ENCODE data around the gene CHRND. TPM values are rescaled to one million over a fixed set of nuclear protein-coding genes. Genes with fewer than 3 reads are reported as not detected.

Gene CHRND
- total and polyA plus RNA-seq, 2 donors from 2014 or later, result not detected

GRCh38 chr2:232490221-232491138 lies 35.5 kb upstream of the CHRND start:
- Histone ChIP-seq H3K4me1 (ENCODE audit: control insufficient read depth in 2 of 3, insufficient read depth in 2 of 3, low read depth in 1 of 3, low read length in 3 of 3) (no peaks in the 10 kb centered on the region), H3K27ac (ENCODE audit: low read depth in 2 of 2, low read length in 2 of 2) (no peak overlapping the region), H3K9ac (ENCODE audit: low read length in 3 of 3) (no peak overlapping the region), H3K27me3 (ENCODE audit: control insufficient read depth, insufficient read depth, low read length) (peaks cover 5% of the 10 kb centered on the region), H3K9me3 (ENCODE audit: control insufficient read depth in 2 of 3, insufficient read depth in 1 of 3, low read length in 3 of 3) (no peaks in the 10 kb centered on the region), H3K4me3 (ENCODE audit: low read length in 3 of 3) (no peak overlapping the region), H3K36me3 (ENCODE audit: control insufficient read depth in 2 of 3, insufficient read depth in 3 of 3, low read length in 3 of 3) (no peaks in the 10 kb centered on the region)
- intact Hi-C loops (cut with DNase I), result no loop called here
- FAIRE-seq (no peak), DNase-seq (peak in 2 of 5 donors; percentile 47 to 67)
- no peak for TF ChIP-seq CTCF (IDR thresholded peaks at IDR 0.05; ENCODE audit: borderline replicate concordance, extremely low read depth, insufficient read depth)

GRCh38 chr2:232491139-232491780 lies 34.7 kb upstream of the CHRND start:
- Histone ChIP-seq H3K27me3 (ENCODE audit: control insufficient read depth, insufficient read depth, low read length) (peaks cover 5% of the 10 kb centered on the region), H3K9ac (ENCODE audit: low read length in 3 of 3) (no peak overlapping the region)

GRCh38 chr2:232492236-232492848 lies 33.6 kb upstream of the CHRND start:
- Histone ChIP-seq H3K9me3 (ENCODE audit: control insufficient read depth in 2 of 3, insufficient read depth in 1 of 3, low read length in 3 of 3) (no peaks in the 10 kb centered on the region), H3K4me1 (ENCODE audit: control insufficient read depth in 2 of 3, insufficient read depth in 2 of 3, low read depth in 1 of 3, low read length in 3 of 3) (no peaks in the 10 kb centered on the region), H3K36me3 (ENCODE audit: control insufficient read depth in 2 of 3, insufficient read depth in 3 of 3, low read length in 3 of 3) (no peaks in the 10 kb centered on the region), H3K9ac (ENCODE audit: low read length in 3 of 3) (no peak overlapping the region), H3K4me3 (ENCODE audit: low read length in 3 of 3) (no peak overlapping the region), H3K27ac (ENCODE audit: low read depth in 2 of 2, low read length in 2 of 2) (no peak overlapping the region), H3K27me3 (ENCODE audit: control insufficient read depth, insufficient read depth, low read length) (no peaks in the 10 kb centered on the region)
- FAIRE-seq (no peak), DNase-seq (peak in 2 of 5 donors; percentile 26 to 33)
- intact Hi-C loops (cut with DNase I), result no loop called here
- no peak for TF ChIP-seq CTCF (IDR thresholded peaks at IDR 0.05; ENCODE audit: borderline replicate concordance, extremely low read depth, insufficient read depth)

More at GRCh38 chr2:232491139-232491780, 34.7 kb upstream of the CHRND start:
- Histone ChIP-seq H3K4me1 (ENCODE audit: control insufficient read depth in 2 of 3, insufficient read depth in 2 of 3, low read depth in 1 of 3, low read length in 3 of 3) (no peaks in the 10 kb centered on the region), H3K9me3 (ENCODE audit: control insufficient read depth in 2 of 3, insufficient read depth in 1 of 3, low read length in 3 of 3) (no peaks in the 10 kb centered on the region), H3K36me3 (ENCODE audit: control insufficient read depth in 2 of 3, insufficient read depth in 3 of 3, low read length in 3 of 3) (no peaks in the 10 kb centered on the region), H3K4me3 (ENCODE audit: low read length in 3 of 3) (no peak overlapping the region), H3K27ac (ENCODE audit: low read depth in 2 of 2, low read length in 2 of 2) (no peak overlapping the region)
- TF ChIP-seq CTCF (IDR thresholded peaks at IDR 0.05; ENCODE audit: borderline replicate concordance, extremely low read depth, insufficient read depth), result no peak
- DNase-seq (peak in 2 of 5 donors; percentile 14 to 28), FAIRE-seq (no peak)
- intact Hi-C loops (cut with DNase I), result no loop called here
